ENCODE data around the gene MGST2.

DNA sequence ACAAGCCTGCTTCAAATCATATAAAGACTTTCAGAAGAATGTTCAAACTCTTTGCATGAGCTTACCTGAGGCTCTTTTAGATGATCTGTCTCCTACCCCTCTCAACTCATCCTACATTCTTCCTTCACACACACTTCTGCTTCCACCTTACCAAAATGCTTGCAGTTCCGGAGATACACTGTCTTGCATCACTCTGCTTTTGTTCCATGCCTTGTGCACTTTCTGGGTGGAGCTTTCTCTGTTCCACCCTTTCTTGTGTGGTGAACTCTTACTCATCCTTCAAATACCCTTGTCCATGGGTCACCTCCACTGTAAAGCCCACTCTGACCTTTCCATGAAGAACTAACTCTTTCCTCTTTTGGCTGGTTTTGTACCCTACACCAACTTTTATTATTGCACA is 18.4 kb upstream of the MGST2 start:
- no peak for TF ChIP-seq EZH2 (IDR thresholded peaks at IDR 0.05; ENCODE audit: borderline replicate concordance, insufficient read depth, low read length, poor library complexity, severe bottlenecking)
- TF ChIP-seq, protein P1, sequence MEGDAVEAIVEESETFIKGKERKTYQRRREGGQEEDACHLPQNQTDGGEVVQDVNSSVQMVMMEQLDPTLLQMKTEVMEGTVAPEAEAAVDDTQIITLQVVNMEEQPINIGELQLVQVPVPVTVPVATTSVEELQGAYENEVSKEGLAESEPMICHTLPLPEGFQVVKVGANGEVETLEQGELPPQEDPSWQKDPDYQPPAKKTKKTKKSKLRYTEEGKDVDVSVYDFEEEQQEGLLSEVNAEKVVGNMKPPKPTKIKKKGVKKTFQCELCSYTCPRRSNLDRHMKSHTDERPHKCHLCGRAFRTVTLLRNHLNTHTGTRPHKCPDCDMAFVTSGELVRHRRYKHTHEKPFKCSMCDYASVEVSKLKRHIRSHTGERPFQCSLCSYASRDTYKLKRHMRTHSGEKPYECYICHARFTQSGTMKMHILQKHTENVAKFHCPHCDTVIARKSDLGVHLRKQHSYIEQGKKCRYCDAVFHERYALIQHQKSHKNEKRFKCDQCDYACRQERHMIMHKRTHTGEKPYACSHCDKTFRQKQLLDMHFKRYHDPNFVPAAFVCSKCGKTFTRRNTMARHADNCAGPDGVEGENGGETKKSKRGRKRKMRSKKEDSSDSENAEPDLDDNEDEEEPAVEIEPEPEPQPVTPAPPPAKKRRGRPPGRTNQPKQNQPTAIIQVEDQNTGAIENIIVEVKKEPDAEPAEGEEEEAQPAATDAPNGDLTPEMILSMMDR (IDR thresholded peaks at IDR 0.05; ENCODE audit: poor library complexity, severe bottlenecking): no peak

Data from neural cell (in vitro differentiated cells).